Measurements from ENCODE around the gene CAPN10. TPM values are rescaled to one million over a fixed set of nuclear protein-coding genes. Genes with fewer than 3 reads are reported as not detected.
"Not testable (repeated sequence)": the region's sequence is repeated elsewhere in the genome, so short reads cannot be mapped to it uniquely, and the experiment has no call there.

The CAPN10 gene
- 10 to 100 TPM; 25.5 to 68.4 TPM for total RNA-seq

GRCh38 chr2:240586198-240586918, at the start of gene CAPN10:
Gene CAPN10, plus strand, starts transcription at chr2:240586734. Its CDS starts 178 bp downstream, at chr2:240586912.
- peak; percentile 27 for TF ChIP-seq POLR2A (IDR thresholded peaks at IDR 0.05)
- TF ChIP-seq, protein P1, sequence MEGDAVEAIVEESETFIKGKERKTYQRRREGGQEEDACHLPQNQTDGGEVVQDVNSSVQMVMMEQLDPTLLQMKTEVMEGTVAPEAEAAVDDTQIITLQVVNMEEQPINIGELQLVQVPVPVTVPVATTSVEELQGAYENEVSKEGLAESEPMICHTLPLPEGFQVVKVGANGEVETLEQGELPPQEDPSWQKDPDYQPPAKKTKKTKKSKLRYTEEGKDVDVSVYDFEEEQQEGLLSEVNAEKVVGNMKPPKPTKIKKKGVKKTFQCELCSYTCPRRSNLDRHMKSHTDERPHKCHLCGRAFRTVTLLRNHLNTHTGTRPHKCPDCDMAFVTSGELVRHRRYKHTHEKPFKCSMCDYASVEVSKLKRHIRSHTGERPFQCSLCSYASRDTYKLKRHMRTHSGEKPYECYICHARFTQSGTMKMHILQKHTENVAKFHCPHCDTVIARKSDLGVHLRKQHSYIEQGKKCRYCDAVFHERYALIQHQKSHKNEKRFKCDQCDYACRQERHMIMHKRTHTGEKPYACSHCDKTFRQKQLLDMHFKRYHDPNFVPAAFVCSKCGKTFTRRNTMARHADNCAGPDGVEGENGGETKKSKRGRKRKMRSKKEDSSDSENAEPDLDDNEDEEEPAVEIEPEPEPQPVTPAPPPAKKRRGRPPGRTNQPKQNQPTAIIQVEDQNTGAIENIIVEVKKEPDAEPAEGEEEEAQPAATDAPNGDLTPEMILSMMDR (IDR thresholded peaks at IDR 0.05): peak in 1 of 4 experiments; percentile 19
- peak; percentile 85 for TF ChIP-seq POLR2AphosphoS5 (IDR thresholded peaks at IDR 0.05)
- no peaks in the 10 kb centered on the region for H3K9me3 ChIP-seq
- intact Hi-C loops (cut with DNase I): loop anchor here (2.0 kb wide), 1 partner anchor 26 kb away; the partner anchor contains the start of gene DUSP28
- 2% methylated on average over 61 of the region's 88 CpGs for WGBS
- H3K36me3 ChIP-seq: no peaks in the 10 kb centered on the region
- H3K27ac ChIP-seq: peak within 1 kb of the TSS; percentile 92 to 98
- peak within 1 kb of the TSS; percentile 91 to 92 for H3K4me3 ChIP-seq
- H3K4me1 ChIP-seq (replicated peaks): peaks cover 19% of the 10 kb centered on the region
- H3K27me3 ChIP-seq (replicated peaks; ENCODE audit: insufficient read depth): no peaks in the 10 kb centered on the region
- peak; percentile 99 for DNase-seq (ENCODE audit: low spot score)

DNA sequence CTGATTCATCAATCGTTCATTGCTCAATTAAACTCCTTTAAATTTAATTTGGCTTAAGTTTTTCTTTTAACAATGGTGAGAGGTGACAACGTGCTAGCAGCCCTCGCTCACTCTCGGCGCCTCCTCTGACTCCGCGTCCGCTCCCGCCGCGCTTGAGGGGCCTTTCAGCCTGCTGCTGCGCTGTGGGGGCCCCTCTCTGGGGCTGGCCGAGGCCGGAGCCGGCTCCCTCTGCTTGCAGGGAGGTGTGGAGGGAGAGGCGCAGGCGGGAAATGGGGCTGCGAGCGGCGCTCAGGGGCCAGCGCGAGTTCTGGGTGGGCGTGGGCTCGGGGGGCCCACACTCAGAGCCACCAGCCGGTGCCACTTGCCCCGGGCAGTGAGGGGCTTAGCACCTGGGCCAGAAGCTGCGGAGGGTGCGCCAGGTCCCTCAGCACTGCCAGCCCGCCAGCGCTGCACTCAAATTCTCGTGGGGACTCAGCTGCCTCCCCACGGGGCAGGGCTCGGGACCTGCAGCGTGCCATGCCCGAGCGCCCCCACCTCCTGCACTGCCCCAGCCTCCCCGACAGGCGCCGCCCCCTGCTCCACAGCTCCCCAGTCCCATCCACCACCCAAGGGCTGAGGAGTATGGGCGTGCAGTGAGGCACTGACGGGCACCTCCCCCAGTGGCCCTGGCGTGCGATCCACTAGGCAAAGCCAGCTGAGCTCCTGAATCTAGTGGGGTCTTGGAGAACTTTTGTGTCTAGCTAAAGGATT, 48.3 kb upstream of the CAPN10 start:
- Histone ChIP-seq H3K27ac (no peak overlapping the region), H3K27me3 (replicated peaks; ENCODE audit: insufficient read depth) (no peaks in the 10 kb centered on the region), H3K36me3 (no peaks in the 10 kb centered on the region), H3K4me1 (replicated peaks) (no peaks in the 10 kb centered on the region), H3K9me3 (no peaks in the 10 kb centered on the region), H3K4me3 (no peak overlapping the region)
- 94% methylated on average over 38 of the region's 43 CpGs for WGBS
- TF ChIP-seq, protein P1 (IDR thresholded peaks at IDR 0.05): no peak
- TF ChIP-seq POLR2AphosphoS5 (IDR thresholded peaks at IDR 0.05): no peak
- DNase-seq (ENCODE audit: low spot score): no peak
- intact Hi-C loops (cut with DNase I): no loop called here

DNA sequence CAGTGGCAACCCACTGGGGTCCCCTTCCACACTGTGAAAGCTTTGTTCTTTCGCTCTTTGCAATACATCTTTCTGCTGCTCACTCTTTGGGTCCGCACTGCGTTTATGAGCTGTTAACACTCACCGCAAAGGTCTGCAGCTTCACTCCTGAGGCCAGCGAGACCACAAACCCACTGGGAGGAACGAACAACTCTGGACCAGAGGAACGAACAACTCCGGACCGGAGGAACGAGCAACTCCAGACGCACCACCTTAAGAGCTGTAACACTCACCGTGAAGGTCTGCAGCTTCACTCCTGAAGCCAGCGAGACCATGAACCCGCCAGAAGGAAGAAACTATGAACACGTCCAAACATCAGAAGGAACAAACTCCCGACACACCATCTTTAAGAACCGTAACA, 47.4 kb upstream of the CAPN10 start:
- H3K27me3 ChIP-seq (replicated peaks; ENCODE audit: insufficient read depth); H3K36me3 ChIP-seq; H3K27ac ChIP-seq; H3K9me3 ChIP-seq; H3K4me1 ChIP-seq (replicated peaks); H3K4me3 ChIP-seq; DNase-seq (ENCODE audit: low spot score); intact Hi-C loops (cut with DNase I): not testable (repeated sequence)
- WGBS: 99% methylated on average over 17 of the region's 17 CpGs

DNA sequence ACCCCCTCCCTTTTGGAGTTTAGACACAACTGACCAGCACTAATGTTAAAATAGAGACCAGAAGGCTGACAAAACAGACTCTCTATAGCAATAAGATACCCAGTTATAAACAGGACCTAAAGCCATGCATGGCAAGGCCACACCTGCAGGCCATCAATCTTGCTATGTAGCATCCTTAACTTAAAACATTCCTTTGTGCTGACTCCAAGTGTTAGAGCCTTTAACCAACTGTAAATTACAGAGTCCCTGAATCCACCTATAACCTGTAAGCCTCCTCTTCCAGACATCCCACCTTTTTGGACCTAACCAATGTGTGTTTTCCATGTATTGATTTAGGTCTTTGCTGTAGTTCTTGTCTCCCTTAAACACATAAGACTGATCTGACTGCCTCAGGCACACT, 46.6 kb upstream of the CAPN10 start:
- no peaks in the 10 kb centered on the region for H3K4me1 ChIP-seq (replicated peaks)
- H3K9me3 ChIP-seq: no peaks in the 10 kb centered on the region
- no peaks in the 10 kb centered on the region for H3K27me3 ChIP-seq (replicated peaks; ENCODE audit: insufficient read depth)
- DNase-seq (ENCODE audit: low spot score): no peak
- H3K4me3 ChIP-seq: no peak overlapping the region
- TF ChIP-seq POLR2A (IDR thresholded peaks at IDR 0.05): no peak
- intact Hi-C loops (cut with DNase I): no loop called here
- no peak overlapping the region for H3K27ac ChIP-seq
- no peaks in the 10 kb centered on the region for H3K36me3 ChIP-seq

- Histone ChIP-seq H3K4me3 (no peak overlapping the region), H3K27ac (no peak overlapping the region), H3K4me1 (replicated peaks) (no peaks in the 10 kb centered on the region), H3K36me3 (no peaks in the 10 kb centered on the region), H3K27me3 (replicated peaks; ENCODE audit: insufficient read depth) (no peaks in the 10 kb centered on the region), H3K9me3 (no peaks in the 10 kb centered on the region)
- 96% methylated on average over 4 of the region's 4 CpGs for WGBS
- intact Hi-C loops (cut with DNase I): no loop called here
- TF ChIP-seq POLR2A (IDR thresholded peaks at IDR 0.05) (no peak), POLR2AphosphoS5 (IDR thresholded peaks at IDR 0.05) (no peak)
- TF ChIP-seq, protein P1 (IDR thresholded peaks at IDR 0.05): no peak
- no peak for DNase-seq (ENCODE audit: low spot score)
These were observed 35.2 kb upstream of the CAPN10 start for GRCh38 chr2:240551288-240551687.

All from prostate gland (tissue), 2 donors.